Measurements from ENCODE around the gene COPS3.
A peak's percentile ranks its signal among the peaks of the same experiment; 100 is the strongest.

Gene COPS3

GRCh38 chr17:17242246-17242645, 38.8 kb downstream of the COPS3 start:
- DNase-seq (ENCODE audit: low read depth, low spot score), result no peak

GRCh38 chr17:17241656-17242055, 39.4 kb downstream of the COPS3 start:
- DNase-seq (ENCODE audit: low read depth, low spot score), result no peak

- DNase-seq (ENCODE audit: low read depth, low spot score), result no peak
Measured at GRCh38 chr17:17239832-17240231, 41.2 kb downstream of the COPS3 start.

- DNase-seq (ENCODE audit: low read depth, low spot score), result peak; percentile 88
Measured at GRCh38 chr17:17237026-17237799, 43.8 kb downstream of the COPS3 start, which contains the start of gene FLCN. TSS of gene FLCN (minus strand) at chr17:17237168. CDS start at chr17:17228137, 9,031 bp downstream.

GRCh38 chr17:17236295-17237025, 44.6 kb downstream of the COPS3 start:
- DNase-seq (ENCODE audit: low read depth, low spot score), result peak; percentile 23

- DNase-seq (ENCODE audit: low read depth, low spot score), result peak; percentile 30
Measured at GRCh38 chr17:17235212-17236174, 45.6 kb downstream of the COPS3 start.

- DNase-seq (ENCODE audit: low read depth, low spot score), result no peak
Measured at GRCh38 chr17:17232303-17232621, 48.8 kb downstream of the COPS3 start.

GRCh38 chr17:17231621-17232302, 49.3 kb downstream of the COPS3 start:
- DNase-seq (ENCODE audit: low read depth, low spot score), result no peak

GRCh38 chr17:17229416-17230384, 51.3 kb downstream of the COPS3 start:
- no peak for DNase-seq (ENCODE audit: low read depth, low spot score)

- DNase-seq (ENCODE audit: low read depth, low spot score), result no peak
Measured at GRCh38 chr17:17228521-17229279, 52.3 kb downstream of the COPS3 start.

GRCh38 chr17:17227608-17228520, 53.2 kb downstream of the COPS3 start:
- no peak for DNase-seq (ENCODE audit: low read depth, low spot score)

- no peak for DNase-seq (ENCODE audit: low read depth, low spot score)
Measured at GRCh38 chr17:17226451-17227265, 54.4 kb downstream of the COPS3 start.

GRCh38 chr17:17225901-17226300, 55.1 kb downstream of the COPS3 start:
- DNase-seq (ENCODE audit: low read depth, low spot score), result no peak

GRCh38 chr17:17224137-17224536, 56.9 kb downstream of the COPS3 start:
- DNase-seq (ENCODE audit: low read depth, low spot score), result no peak

- DNase-seq (ENCODE audit: low read depth, low spot score), result no peak
Measured at GRCh38 chr17:17223736-17224135, 57.3 kb downstream of the COPS3 start.

GRCh38 chr17:17221329-17221728, 59.7 kb downstream of the COPS3 start:
- DNase-seq (ENCODE audit: low read depth, low spot score), result no peak

GRCh38 chr17:17220529-17220928, 60.5 kb downstream of the COPS3 start:
- DNase-seq (ENCODE audit: low read depth, low spot score), result no peak
